ENCODE data around the gene ZNF385B.
A peak's percentile ranks its signal among the peaks of the same experiment; 100 is the strongest.

The ZNF385B gene

DNA sequence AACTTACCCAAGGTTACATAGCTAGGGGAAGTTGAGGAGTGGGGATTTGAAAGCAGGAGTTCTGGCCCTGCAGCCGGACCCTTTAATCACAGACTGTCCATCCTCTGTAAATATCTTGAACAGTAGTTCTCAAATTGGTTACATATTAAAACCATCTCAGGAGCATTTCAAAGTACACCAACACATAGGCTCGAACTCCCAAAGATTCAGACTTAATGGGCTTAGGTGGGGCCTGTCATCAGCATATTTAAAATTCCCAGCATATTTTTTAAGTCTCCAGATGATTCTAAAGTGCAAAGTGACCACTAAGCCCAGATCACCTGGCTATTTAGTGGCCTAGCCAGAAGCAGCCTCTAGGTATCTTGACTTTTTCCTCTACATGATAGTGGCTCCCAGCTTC is 192.2 kb downstream of the ZNF385B start:
- no peak for DNase-seq
- no peak for TF ChIP-seq EZH2 (optimal IDR thresholded peaks at IDR 0.05; ENCODE audit: low read depth, low read length)
- TF ChIP-seq EZH2phosphoT487 (IDR thresholded peaks at IDR 0.05; ENCODE audit: low read length) = no peak
- TF ChIP-seq, protein P1, sequence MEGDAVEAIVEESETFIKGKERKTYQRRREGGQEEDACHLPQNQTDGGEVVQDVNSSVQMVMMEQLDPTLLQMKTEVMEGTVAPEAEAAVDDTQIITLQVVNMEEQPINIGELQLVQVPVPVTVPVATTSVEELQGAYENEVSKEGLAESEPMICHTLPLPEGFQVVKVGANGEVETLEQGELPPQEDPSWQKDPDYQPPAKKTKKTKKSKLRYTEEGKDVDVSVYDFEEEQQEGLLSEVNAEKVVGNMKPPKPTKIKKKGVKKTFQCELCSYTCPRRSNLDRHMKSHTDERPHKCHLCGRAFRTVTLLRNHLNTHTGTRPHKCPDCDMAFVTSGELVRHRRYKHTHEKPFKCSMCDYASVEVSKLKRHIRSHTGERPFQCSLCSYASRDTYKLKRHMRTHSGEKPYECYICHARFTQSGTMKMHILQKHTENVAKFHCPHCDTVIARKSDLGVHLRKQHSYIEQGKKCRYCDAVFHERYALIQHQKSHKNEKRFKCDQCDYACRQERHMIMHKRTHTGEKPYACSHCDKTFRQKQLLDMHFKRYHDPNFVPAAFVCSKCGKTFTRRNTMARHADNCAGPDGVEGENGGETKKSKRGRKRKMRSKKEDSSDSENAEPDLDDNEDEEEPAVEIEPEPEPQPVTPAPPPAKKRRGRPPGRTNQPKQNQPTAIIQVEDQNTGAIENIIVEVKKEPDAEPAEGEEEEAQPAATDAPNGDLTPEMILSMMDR (IDR thresholded peaks at IDR 0.05; ENCODE audit: low read length) = no peak
- Histone ChIP-seq H4K20me1 (ENCODE audit: insufficient read depth, low read length) (no peaks in the 10 kb centered on the region), H3K9ac (ENCODE audit: low read length) (no peak overlapping the region), H2AFZ (ENCODE audit: low read length) (no peak overlapping the region), H3K27me3 (replicated peaks; ENCODE audit: insufficient read depth, low read length) (no peaks in the 10 kb centered on the region), H3K4me2 (ENCODE audit: low read depth, low read length) (no peak overlapping the region), H3K36me3 (replicated peaks; ENCODE audit: insufficient read depth, low read length) (no peaks in the 10 kb centered on the region), H3K4me1 (ENCODE audit: low read length) (no peaks in the 10 kb centered on the region), H3K9me3 (replicated peaks; ENCODE audit: insufficient read depth, low read length) (no peaks in the 10 kb centered on the region; the same call in 1 of the 2 replicates), H3K4me3 (ENCODE audit: low read length) (no peak overlapping the region), H3K79me2 (ENCODE audit: low read length) (no peaks in the 10 kb centered on the region), H3K9me2 (replicated peaks; ENCODE audit: insufficient read depth, low read length) (no peaks in the 10 kb centered on the region; the same call in 1 of the 2 replicates), H3F3A (ENCODE audit: insufficient read depth, low read length) (no peaks in the 10 kb centered on the region), H3K27ac (ENCODE audit: low read length) (no peak overlapping the region)

DNA sequence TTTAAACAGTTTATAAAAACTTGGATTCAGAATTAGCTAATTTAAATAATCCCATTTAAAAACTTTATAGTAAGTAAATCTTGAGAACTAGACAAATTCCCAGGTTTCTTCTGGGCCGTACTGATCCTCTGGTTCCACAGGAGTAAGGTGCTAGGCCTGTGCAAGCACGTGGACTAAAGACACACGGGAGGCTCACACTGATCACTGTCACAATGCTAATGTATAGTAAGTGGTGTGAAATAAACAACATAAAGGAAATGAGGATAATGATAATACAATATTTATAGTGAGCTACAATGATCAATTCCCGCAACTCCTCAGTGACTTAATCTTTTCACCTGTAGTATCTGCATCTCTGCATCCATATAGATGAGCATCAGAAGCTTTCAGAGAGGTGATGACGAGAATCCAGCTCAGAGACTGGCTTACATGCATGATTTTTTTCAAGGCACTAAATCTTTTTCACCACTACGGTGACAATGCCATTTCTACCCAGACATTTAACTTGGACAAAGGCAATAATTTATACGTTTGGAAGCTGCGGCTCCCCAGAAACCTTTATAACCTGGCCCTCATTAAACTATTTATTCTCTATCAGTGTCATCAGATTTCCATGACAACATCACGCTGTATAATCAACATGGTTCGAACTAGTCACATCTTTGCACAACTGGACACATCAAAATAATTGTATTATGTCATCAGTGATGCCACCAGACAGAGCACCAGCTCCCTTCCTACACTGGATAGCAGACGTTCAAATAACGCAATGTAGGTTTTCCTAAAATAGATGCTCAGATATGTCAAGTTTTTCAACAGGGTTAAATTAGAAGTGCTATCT is 196.2 kb downstream of the ZNF385B start:
- DNase-seq = no peak
- no peak overlapping the region for H3K9ac ChIP-seq (ENCODE audit: low read length)
- no peaks in the 10 kb centered on the region for H3K79me2 ChIP-seq (ENCODE audit: low read length)
- no peak overlapping the region for H2AFZ ChIP-seq (ENCODE audit: low read length)
- H3K4me1 ChIP-seq (ENCODE audit: low read length) = peaks cover 9% of the 10 kb centered on the region
- no peak overlapping the region for H3K4me2 ChIP-seq (ENCODE audit: low read depth, low read length)
- H3K9me2 ChIP-seq (replicated peaks; ENCODE audit: insufficient read depth, low read length) = no peaks in the 10 kb centered on the region
- H3K27ac ChIP-seq (ENCODE audit: low read length) = no peak overlapping the region
- H3K36me3 ChIP-seq (replicated peaks; ENCODE audit: insufficient read depth, low read length) = no peaks in the 10 kb centered on the region
- H3K9me3 ChIP-seq (replicated peaks; ENCODE audit: insufficient read depth, low read length) = no peaks in the 10 kb centered on the region
- no peaks in the 10 kb centered on the region for H3K27me3 ChIP-seq (replicated peaks; ENCODE audit: insufficient read depth, low read length)
- 0 out of 2 replicates have a peak, but pooled peaks cover 5% of the 10 kb centered on the region for H3F3A ChIP-seq (ENCODE audit: insufficient read depth, low read length)
- TF ChIP-seq EZH2 (optimal IDR thresholded peaks at IDR 0.05; ENCODE audit: low read depth, low read length) (no peak), EZH2phosphoT487 (IDR thresholded peaks at IDR 0.05; ENCODE audit: low read length) (no peak)
- TF ChIP-seq, protein P1 (IDR thresholded peaks at IDR 0.05; ENCODE audit: low read length) = no peak
- no peak overlapping the region for H3K4me3 ChIP-seq (ENCODE audit: low read length)
- H4K20me1 ChIP-seq (ENCODE audit: insufficient read depth, low read length) = no peaks in the 10 kb centered on the region

DNA sequence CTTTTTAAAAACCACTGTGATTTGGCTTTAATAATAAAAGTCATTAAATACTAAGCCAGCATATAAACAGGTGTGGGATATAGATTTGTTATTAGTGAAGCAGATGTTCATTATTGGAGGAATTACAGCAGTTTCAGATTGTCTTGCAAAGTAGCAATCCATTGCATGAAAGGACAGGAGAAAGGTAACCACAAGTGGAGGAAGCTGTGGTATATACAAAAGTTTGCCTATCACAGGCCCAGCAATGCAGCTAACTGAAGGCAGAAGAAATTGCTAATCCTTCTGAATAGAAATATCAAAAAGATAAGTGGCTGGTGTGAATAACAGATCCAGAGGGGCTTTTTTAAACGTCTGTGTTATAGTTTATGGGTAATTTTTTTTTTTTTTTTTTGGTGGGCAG is 199.4 kb downstream of the ZNF385B start:
- Histone ChIP-seq H2AFZ (ENCODE audit: low read length) (no peak overlapping the region), H3K27ac (ENCODE audit: low read length) (no peak overlapping the region), H3K9ac (ENCODE audit: low read length) (no peak overlapping the region), H3K36me3 (replicated peaks; ENCODE audit: insufficient read depth, low read length) (no peaks in the 10 kb centered on the region), H3K9me3 (replicated peaks; ENCODE audit: insufficient read depth, low read length) (no peaks in the 10 kb centered on the region), H3K4me2 (ENCODE audit: low read depth, low read length) (no peak overlapping the region), H3K9me2 (replicated peaks; ENCODE audit: insufficient read depth, low read length) (no peaks in the 10 kb centered on the region), H3F3A (ENCODE audit: insufficient read depth, low read length) (0 out of 2 replicates have a peak, but pooled peaks cover 5% of the 10 kb centered on the region), H3K27me3 (replicated peaks; ENCODE audit: insufficient read depth, low read length) (no peaks in the 10 kb centered on the region), H4K20me1 (ENCODE audit: insufficient read depth, low read length) (no peaks in the 10 kb centered on the region), H3K79me2 (ENCODE audit: low read length) (no peaks in the 10 kb centered on the region), H3K4me1 (ENCODE audit: low read length) (peaks cover 9% of the 10 kb centered on the region), H3K4me3 (ENCODE audit: low read length) (no peak overlapping the region)
- peak; percentile 53 for DNase-seq
- TF ChIP-seq EZH2 (optimal IDR thresholded peaks at IDR 0.05; ENCODE audit: low read depth, low read length) = no peak
- TF ChIP-seq, protein P1 (IDR thresholded peaks at IDR 0.05; ENCODE audit: low read length) = no peak
- TF ChIP-seq EZH2phosphoT487 (IDR thresholded peaks at IDR 0.05; ENCODE audit: low read length) = no peak

Measured in MM.1S (cell line).